ENCODE results near the gene RNF212.

Gene RNF212

DNA sequence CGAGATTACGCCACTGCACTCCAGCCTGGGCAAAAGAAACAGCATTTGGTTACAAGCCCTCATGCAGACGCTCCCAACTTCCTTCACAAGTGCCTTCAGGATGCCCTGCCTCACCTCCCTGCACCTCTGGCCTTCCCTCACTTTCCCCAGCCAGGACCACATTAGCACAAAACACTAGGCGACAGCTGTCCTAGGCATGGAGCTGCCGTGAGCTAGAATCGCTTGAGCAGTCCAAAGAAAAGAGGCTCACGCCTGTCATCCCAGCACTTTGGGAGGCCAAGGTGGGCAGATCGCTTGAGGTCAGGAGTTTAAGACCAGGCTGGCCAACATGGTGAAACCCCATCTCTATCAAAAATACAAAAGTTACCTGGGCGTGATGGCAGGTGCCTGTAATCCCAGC is 15.8 kb downstream of the RNF212 start:
- DNase-seq (ENCODE audit: low read depth), result no peak
- Histone ChIP-seq H3K36me3 (ENCODE audit: control insufficient read depth, insufficient read depth, low read length, severe bottlenecking) (no peaks in the 10 kb centered on the region), H3K9ac (ENCODE audit: low read length) (no peak overlapping the region), H3K27me3 (replicated peaks; ENCODE audit: control insufficient read depth, insufficient read depth, low read length) (peaks cover 2% of the 10 kb centered on the region), H3K4me3 (ENCODE audit: low read length) (no peak overlapping the region), H3K4me1 (ENCODE audit: control insufficient read depth, insufficient read depth, low read length) (peaks cover 3% of the 10 kb centered on the region), H3K9me3 (ENCODE audit: control insufficient read depth, low read length) (no peaks in the 10 kb centered on the region)

DNA sequence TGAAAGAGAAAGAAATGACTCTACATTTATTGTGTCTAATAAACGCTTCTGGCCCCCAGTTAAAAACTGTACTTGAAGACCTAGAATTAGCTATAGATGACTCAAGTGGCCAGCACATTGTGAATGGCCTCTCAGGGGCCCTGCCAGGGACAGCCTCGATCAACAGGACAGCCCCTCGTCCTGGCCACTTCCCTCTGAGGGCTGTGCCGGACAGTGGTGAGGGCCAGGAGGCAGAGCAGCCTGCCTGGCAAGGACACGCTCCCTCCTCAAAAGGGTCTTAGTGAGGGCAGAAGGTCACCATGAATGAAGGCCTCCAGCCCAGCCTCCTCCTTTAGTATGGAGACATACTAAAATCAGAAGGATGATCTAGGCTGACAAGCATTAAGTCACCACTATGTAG is 16.5 kb downstream of the RNF212 start:
- no peak for DNase-seq (ENCODE audit: low read depth)
- Histone ChIP-seq H3K36me3 (ENCODE audit: control insufficient read depth, insufficient read depth, low read length, severe bottlenecking) (no peaks in the 10 kb centered on the region), H3K9ac (ENCODE audit: low read length) (no peak overlapping the region), H3K4me3 (ENCODE audit: low read length) (no peak overlapping the region), H3K9me3 (ENCODE audit: control insufficient read depth, low read length) (no peaks in the 10 kb centered on the region), H3K27me3 (replicated peaks; ENCODE audit: control insufficient read depth, insufficient read depth, low read length) (peaks cover 2% of the 10 kb centered on the region), H3K4me1 (ENCODE audit: control insufficient read depth, insufficient read depth, low read length) (peaks cover 3% of the 10 kb centered on the region)

DNA sequence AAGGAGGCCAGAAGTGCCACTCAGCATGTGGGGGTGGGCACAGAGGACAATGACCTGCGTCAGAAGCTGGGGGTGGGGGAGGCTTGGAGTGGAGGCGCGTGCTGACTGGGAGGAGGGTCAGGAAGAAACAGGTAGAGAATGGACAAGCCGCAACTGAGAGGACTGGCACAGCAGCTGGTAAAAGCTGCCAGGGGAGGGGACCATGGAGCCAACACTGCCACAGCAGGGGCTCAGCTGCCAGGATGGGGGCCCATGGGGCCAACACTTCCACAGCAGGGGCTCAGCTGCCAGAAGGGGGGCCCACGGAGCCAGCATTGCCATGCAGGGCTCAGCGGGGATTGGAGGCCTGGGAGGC is 19.1 kb downstream of the RNF212 start:
- Histone ChIP-seq H3K9ac (ENCODE audit: low read length) (no peak overlapping the region), H3K9me3 (ENCODE audit: control insufficient read depth, low read length) (peaks cover under 1% of the 10 kb centered on the region), H3K4me1 (ENCODE audit: control insufficient read depth, insufficient read depth, low read length) (peaks cover 3% of the 10 kb centered on the region), H3K4me3 (ENCODE audit: low read length) (no peak overlapping the region), H3K27me3 (replicated peaks; ENCODE audit: control insufficient read depth, insufficient read depth, low read length) (peaks cover 2% of the 10 kb centered on the region), H3K36me3 (ENCODE audit: control insufficient read depth, insufficient read depth, low read length, severe bottlenecking) (no peaks in the 10 kb centered on the region)
- DNase-seq (ENCODE audit: low read depth), result no peak

DNA sequence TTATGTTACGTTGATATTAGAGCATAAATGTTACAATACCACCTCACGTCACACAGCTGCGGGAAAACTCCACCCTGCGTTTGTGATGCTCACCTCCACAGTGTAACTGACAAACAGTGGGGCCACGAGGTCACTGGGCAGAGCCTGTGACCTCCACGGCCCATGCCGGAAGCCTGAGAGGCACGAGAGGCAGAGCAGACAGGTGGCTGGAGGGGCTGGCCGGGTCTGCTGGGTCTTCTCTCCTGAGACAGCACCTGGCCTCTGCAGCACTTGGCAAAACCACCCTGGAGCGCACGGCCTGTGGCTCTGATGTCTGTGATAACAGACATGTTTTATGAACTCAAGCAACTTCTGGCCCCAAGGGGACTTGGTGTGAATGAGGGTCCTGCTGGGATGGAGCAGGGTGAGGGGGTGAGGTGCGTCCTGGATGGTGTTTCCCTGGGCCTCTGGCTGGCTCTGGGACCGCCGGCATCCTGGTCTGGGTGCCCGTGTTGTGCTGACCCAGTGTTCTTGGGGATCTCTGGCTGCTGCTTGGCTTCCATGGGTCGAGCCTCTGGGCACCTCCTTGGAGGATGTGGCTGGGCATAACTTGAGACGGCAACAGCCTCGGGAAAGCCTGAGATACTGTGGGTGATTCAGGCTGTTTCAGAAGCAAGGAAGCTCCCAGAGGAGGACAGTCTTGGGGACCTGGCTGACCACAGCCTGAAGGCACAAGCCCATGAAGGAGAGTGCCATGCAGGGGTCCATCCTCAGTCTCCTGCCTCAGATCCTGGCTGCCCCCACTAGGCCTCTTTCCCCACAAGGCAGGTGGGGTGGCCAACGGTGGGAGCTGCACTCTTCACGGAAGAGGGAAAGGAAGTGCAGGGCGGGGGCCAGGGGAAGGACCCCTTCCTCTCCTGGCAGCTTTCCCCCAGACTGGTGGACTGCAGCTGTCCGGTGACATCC is 19.7 kb downstream of the RNF212 start:
- Histone ChIP-seq H3K9ac (ENCODE audit: low read length) (no peak overlapping the region), H3K27me3 (replicated peaks; ENCODE audit: control insufficient read depth, insufficient read depth, low read length) (peaks cover 2% of the 10 kb centered on the region), H3K36me3 (ENCODE audit: control insufficient read depth, insufficient read depth, low read length, severe bottlenecking) (no peaks in the 10 kb centered on the region), H3K4me3 (ENCODE audit: low read length) (no peak overlapping the region), H3K4me1 (ENCODE audit: control insufficient read depth, insufficient read depth, low read length) (peaks cover 3% of the 10 kb centered on the region), H3K9me3 (ENCODE audit: control insufficient read depth, low read length) (peaks cover 7% of the 10 kb centered on the region)
- DNase-seq (ENCODE audit: low read depth), result no peak

DNA sequence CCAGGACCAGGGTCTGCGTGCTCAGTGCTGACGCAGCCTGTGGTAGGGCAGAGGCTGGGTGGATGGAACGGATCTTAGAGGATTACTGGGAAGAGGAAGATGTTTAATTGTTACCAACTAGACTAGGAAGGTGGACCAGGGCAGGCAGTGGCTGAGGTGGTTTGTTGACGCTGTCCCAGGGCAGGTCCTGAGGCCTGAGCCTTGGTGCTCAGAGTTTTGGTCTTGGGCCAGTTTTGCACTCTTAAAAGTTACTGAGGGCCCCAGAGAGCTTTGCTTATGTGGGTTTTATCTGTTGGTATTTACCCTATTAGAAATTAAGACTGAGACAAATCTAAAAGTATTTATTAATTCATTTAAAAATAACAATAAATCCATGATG is 20.4 kb downstream of the RNF212 start:
- peaks cover 11% of the 10 kb centered on the region for H3K9me3 ChIP-seq (ENCODE audit: control insufficient read depth, low read length)
- H3K4me1 ChIP-seq (ENCODE audit: control insufficient read depth, insufficient read depth, low read length), result peaks cover 3% of the 10 kb centered on the region
- peaks cover 2% of the 10 kb centered on the region for H3K27me3 ChIP-seq (replicated peaks; ENCODE audit: control insufficient read depth, insufficient read depth, low read length)
- no peak overlapping the region for H3K9ac ChIP-seq (ENCODE audit: low read length)
- no peak overlapping the region for H3K4me3 ChIP-seq (ENCODE audit: low read length)
- no peak for DNase-seq (ENCODE audit: low read depth)
- no peaks in the 10 kb centered on the region for H3K36me3 ChIP-seq (ENCODE audit: control insufficient read depth, insufficient read depth, low read length, severe bottlenecking)

DNA sequence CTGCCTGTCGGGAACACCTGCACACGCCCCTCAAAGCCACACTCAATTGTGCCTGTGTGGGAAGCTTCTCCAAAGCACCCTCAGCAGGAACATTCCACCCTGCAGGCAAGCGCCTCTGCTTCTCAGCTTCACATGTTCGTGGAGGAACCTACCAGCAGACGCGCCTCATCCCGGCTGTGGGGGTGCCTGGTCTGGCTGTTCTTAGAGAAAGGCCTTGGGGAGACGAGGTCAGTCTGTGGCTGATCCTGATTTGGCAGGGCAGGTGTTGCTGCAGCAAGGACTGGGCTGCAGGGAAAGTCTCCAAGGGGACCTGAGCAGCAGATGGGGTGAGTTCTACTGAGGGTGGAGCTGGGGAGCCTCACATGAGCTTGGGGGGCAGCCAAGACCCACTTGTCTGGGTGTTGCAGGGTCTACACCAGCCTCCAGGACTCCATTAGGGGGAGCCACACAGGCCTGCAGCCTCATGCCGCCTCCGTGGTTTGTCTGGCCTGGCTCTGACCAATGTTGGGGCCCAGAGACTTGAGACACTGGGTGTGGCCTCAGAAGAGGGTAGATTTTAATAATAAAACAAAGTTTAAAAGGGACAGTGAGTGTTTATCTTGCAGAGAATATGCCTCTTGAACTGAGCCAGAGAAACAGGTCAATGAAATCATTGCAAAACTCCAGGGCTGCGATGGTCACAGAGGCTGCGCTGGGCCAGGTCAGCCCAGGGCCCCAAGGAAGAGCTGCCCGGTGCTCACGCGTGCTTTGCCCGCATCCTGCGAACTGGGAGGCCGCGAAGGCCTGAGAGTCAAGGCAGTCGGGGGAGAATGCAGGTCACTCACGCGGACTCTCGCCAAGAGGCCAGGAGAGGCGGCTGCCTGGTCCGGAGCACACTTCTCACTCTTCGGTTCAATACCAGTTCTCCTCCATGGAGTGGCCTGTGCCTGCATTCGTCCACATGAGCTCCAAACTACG is 21.1 kb downstream of the RNF212 start:
- H3K27me3 ChIP-seq (replicated peaks; ENCODE audit: control insufficient read depth, insufficient read depth, low read length), result peaks cover 2% of the 10 kb centered on the region
- H3K9ac ChIP-seq (ENCODE audit: low read length), result no peak overlapping the region
- peaks cover 11% of the 10 kb centered on the region for H3K9me3 ChIP-seq (ENCODE audit: control insufficient read depth, low read length)
- H3K4me3 ChIP-seq (ENCODE audit: low read length), result no peak overlapping the region
- H3K36me3 ChIP-seq (ENCODE audit: control insufficient read depth, insufficient read depth, low read length, severe bottlenecking), result no peaks in the 10 kb centered on the region
- H3K4me1 ChIP-seq (ENCODE audit: control insufficient read depth, insufficient read depth, low read length), result peaks cover 3% of the 10 kb centered on the region
- no peak for DNase-seq (ENCODE audit: low read depth)

DNA sequence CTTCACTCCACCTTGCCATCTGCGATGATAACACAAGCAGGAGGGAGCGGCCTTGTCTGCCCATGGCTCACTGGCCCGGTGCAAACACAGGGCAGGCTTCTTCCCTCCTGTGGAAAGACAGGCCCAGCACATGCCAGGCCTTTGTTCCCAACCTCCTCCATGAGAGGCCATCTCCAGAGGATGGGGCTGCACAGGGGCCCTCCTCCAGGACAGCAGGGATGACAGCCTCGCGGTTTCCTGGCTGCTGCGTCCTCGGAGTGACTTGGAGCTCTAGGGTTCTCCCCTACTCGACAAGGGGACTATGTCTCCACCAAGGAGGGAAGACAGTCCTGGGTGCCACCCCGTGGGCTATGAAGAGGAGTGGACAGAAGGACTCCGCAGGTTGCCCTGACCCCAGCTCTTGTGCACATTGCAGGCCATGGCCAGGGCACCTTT is 21.8 kb downstream of the RNF212 start:
- no peaks in the 10 kb centered on the region for H3K36me3 ChIP-seq (ENCODE audit: control insufficient read depth, insufficient read depth, low read length, severe bottlenecking)
- H3K4me1 ChIP-seq (ENCODE audit: control insufficient read depth, insufficient read depth, low read length), result peaks cover 3% of the 10 kb centered on the region
- H3K4me3 ChIP-seq (ENCODE audit: low read length), result no peak overlapping the region
- H3K27me3 ChIP-seq (replicated peaks; ENCODE audit: control insufficient read depth, insufficient read depth, low read length), result peaks cover 2% of the 10 kb centered on the region
- no peak for DNase-seq (ENCODE audit: low read depth)
- peaks cover 11% of the 10 kb centered on the region for H3K9me3 ChIP-seq (ENCODE audit: control insufficient read depth, low read length)
- no peak overlapping the region for H3K9ac ChIP-seq (ENCODE audit: low read length)

DNA sequence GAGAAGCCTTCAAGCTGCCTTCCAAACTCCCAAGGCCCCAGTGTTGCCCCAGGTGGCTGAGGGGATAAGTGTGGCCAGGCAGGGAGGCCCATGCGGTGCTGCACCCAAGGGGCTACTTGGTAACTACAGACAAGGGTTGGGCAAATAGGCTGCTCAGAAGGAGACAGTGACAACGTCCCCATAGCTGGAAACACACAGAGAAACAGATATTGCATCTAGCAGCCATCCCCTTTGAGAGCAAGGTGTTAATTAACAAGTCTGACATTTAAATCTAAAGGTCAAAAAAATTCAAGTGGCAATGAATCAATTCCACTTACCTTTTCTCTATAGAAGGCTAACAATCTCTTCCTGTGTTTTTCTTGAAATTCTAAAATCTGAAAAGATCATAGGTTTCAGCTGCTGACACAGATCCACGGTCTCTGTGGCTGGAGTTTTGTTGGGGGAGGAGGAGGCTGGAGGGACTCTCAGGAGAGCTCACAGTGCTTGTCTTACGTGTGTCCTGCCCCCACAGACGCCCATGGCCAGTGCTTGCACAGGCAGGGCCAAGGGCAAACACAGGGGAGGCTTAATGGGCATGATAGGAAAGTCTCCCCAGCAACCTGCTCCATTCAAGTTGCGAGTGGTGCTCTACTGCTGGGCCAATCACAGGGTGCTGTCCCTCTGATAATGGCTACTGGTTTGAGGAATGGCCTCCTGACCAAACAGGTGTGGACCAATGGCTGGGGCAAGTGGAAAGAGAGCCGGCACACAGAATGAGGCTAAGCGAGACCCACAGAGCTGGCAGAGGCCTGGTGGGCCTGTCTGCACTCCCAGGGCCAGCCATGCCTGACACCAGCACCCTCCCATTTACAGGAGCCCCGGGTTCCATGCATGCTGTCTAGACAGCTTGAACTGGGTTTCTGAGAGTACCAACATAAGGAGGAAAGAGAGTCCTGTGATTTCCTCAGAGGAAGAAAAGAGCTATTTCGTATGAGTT is 22.6 kb downstream of the RNF212 start:
- peaks cover 2% of the 10 kb centered on the region for H3K27me3 ChIP-seq (replicated peaks; ENCODE audit: control insufficient read depth, insufficient read depth, low read length)
- H3K9ac ChIP-seq (ENCODE audit: low read length), result no peak overlapping the region
- peaks cover 6% of the 10 kb centered on the region for H3K4me1 ChIP-seq (ENCODE audit: control insufficient read depth, insufficient read depth, low read length)
- no peak overlapping the region for H3K4me3 ChIP-seq (ENCODE audit: low read length)
- no peaks in the 10 kb centered on the region for H3K36me3 ChIP-seq (ENCODE audit: control insufficient read depth, insufficient read depth, low read length, severe bottlenecking)
- DNase-seq (ENCODE audit: low read depth), result no peak
- peaks cover 11% of the 10 kb centered on the region for H3K9me3 ChIP-seq (ENCODE audit: control insufficient read depth, low read length)

DNA sequence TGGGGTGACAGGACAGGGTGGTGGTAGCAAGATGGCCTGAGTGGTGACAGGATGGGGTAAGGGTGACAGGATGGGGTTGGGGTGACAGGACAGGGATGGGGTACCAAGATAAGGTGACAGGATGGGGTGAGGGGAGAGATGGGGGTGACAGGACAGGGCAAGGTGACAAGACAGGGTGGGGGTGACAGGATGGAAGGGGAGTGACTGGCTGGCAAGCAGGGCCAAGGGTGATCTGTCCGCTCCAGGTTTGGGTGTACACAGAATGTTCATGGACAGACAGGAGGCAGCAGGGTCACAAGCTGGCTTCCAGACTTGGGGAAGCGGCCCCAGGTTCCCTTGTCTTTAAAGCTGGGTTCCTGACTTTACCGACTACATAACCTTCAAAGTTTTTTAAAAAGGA is 23.3 kb downstream of the RNF212 start:
- Histone ChIP-seq H3K36me3 (ENCODE audit: control insufficient read depth, insufficient read depth, low read length, severe bottlenecking) (no peaks in the 10 kb centered on the region), H3K9ac (ENCODE audit: low read length) (no peak overlapping the region), H3K27me3 (replicated peaks; ENCODE audit: control insufficient read depth, insufficient read depth, low read length) (peaks cover 2% of the 10 kb centered on the region), H3K4me3 (ENCODE audit: low read length) (no peak overlapping the region), H3K9me3 (ENCODE audit: control insufficient read depth, low read length) (peaks cover 11% of the 10 kb centered on the region), H3K4me1 (ENCODE audit: control insufficient read depth, insufficient read depth, low read length) (peaks cover 11% of the 10 kb centered on the region)
- no peak for DNase-seq (ENCODE audit: low read depth)

DNA sequence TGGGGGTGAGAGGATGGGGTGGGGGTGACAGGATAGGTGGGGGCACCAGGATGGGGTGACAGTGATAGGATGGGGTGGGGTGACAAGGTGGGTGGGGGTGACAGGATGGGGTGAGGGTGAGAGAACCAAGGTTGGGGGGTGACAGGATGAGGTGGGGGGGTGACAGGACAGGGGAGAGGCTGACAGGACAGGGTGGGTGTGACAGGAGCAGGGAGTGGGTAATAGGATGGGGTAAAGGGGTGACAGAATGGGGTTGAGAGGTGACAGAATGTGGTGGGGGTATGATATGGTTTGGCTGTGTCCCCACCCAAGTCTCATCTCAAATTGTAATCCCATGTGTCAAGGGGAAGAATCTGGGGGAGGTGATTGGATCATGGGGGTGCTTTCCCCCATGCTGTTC is 26.0 kb downstream of the RNF212 start:
- Histone ChIP-seq H3K27me3 (replicated peaks; ENCODE audit: control insufficient read depth, insufficient read depth, low read length) (no peaks in the 10 kb centered on the region), H3K36me3 (ENCODE audit: control insufficient read depth, insufficient read depth, low read length, severe bottlenecking) (no peaks in the 10 kb centered on the region), H3K4me1 (ENCODE audit: control insufficient read depth, insufficient read depth, low read length) (peaks cover 16% of the 10 kb centered on the region), H3K9me3 (ENCODE audit: control insufficient read depth, low read length) (peaks cover 11% of the 10 kb centered on the region), H3K4me3 (ENCODE audit: low read length) (no peak overlapping the region), H3K9ac (ENCODE audit: low read length) (no peak overlapping the region)
- no peak for DNase-seq (ENCODE audit: low read depth)

Data from adipocyte (in vitro differentiated cells).